Ishikawa (cell line): ENCODE measurements around the gene PDIK1L.

ENCODE experiments used
- EGR1 ChIP-seq: IDR thresholded peaks from 2 replicates; pipeline ENCODE4 v1.6.1; 2012
- EP300 ChIP-seq: IDR thresholded peaks from 2 replicates; pipeline ENCODE4 v1.6.1; 2012; ENCODE audit warnings: borderline replicate concordance
- NFIC ChIP-seq: IDR thresholded peaks from 2 replicates; pipeline ENCODE4 v1.6.1; 2012
- TAF1 ChIP-seq: IDR thresholded peaks from 2 replicates; pipeline ENCODE4 v1.6.1; 2012; ENCODE audit warnings: low read depth, mild to moderate bottlenecking
- TCF12 ChIP-seq: IDR thresholded peaks from 2 replicates; pipeline ENCODE4 v1.6.1; 2012; ENCODE audit warnings: low read depth
- TF ChIP-seq, protein P1 (sequence below): IDR thresholded peaks from 2 replicates; pipeline ENCODE4 v1.6.1; 2012; ENCODE audit warnings: low read depth, mild to moderate bottlenecking

DNA sequence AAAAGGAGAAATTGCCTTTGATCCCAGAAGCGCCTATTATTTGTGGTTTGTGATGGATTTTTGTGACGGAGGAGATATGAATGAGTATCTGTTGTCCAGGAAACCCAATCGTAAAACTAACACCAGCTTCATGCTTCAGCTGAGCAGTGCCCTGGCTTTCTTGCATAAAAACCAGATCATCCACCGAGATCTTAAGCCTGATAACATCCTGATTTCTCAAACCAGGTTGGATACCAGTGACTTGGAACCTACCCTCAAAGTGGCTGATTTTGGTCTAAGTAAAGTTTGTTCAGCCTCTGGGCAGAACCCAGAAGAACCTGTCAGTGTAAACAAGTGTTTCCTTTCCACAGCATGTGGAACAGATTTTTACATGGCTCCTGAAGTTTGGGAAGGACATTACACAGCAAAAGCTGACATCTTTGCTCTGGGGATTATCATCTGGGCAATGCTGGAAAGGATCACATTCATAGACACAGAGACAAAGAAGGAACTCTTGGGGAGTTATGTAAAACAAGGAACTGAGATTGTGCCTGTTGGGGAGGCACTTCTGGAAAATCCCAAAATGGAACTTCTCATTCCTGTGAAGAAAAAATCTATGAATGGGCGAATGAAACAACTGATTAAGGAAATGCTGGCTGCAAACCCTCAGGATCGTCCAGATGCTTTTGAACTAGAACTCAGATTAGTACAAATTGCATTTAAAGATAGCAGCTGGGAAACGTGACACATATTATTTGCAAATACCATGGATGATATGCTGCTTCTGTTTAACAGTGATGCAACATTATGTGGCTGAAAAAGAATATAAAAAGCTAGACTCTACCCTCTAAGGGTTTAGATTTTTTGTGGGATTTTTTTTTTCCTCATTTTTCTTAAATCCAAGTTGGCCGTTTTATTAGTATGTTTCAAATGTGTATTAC lies 10.5 kb downstream of the PDIK1L start:
- TF ChIP-seq, protein P1, sequence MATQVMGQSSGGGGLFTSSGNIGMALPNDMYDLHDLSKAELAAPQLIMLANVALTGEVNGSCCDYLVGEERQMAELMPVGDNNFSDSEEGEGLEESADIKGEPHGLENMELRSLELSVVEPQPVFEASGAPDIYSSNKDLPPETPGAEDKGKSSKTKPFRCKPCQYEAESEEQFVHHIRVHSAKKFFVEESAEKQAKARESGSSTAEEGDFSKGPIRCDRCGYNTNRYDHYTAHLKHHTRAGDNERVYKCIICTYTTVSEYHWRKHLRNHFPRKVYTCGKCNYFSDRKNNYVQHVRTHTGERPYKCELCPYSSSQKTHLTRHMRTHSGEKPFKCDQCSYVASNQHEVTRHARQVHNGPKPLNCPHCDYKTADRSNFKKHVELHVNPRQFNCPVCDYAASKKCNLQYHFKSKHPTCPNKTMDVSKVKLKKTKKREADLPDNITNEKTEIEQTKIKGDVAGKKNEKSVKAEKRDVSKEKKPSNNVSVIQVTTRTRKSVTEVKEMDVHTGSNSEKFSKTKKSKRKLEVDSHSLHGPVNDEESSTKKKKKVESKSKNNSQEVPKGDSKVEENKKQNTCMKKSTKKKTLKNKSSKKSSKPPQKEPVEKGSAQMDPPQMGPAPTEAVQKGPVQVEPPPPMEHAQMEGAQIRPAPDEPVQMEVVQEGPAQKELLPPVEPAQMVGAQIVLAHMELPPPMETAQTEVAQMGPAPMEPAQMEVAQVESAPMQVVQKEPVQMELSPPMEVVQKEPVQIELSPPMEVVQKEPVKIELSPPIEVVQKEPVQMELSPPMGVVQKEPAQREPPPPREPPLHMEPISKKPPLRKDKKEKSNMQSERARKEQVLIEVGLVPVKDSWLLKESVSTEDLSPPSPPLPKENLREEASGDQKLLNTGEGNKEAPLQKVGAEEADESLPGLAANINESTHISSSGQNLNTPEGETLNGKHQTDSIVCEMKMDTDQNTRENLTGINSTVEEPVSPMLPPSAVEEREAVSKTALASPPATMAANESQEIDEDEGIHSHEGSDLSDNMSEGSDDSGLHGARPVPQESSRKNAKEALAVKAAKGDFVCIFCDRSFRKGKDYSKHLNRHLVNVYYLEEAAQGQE, result no peak
- TF ChIP-seq NFIC, result no peak
- TF ChIP-seq TCF12, result no peak
- no peak for TF ChIP-seq EGR1
- no peak for TF ChIP-seq TAF1
- TF ChIP-seq EP300, result no peak
